Measurements from ENCODE around the gene ITPK1. TPM values are rescaled to one million over a fixed set of nuclear protein-coding genes. Genes with fewer than 3 reads are reported as not detected.
A peak's percentile ranks its signal among the peaks of the same experiment; 100 is the strongest.

Gene ITPK1
- total RNA-seq, 2 experiments from 2014 or later, result 12.2 to 18.9 TPM

DNA sequence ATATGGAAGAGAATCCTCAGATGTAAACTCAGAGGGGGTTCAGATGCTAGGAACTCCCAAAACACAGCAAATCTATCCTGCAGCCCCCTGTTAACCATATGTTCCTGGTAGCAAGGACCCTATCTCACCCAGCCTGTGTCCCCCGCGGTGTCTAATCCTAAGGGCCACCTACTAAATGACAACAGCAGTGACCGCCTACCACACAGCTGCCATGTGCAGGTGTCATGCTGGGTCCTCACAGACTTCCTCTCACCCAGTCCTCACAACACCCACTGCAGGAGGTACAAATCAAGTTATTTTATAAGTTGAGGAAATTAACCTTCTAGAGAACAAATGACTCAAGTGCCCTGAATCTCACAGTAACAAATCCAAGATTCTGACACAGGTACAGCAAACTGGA lies 73.9 kb downstream of the ITPK1 start:
- peaks cover 16% of the 10 kb centered on the region for H3K4me1 Mint-ChIP-seq (ENCODE audit: low read depth)
- no peaks in the 10 kb centered on the region for H3K9me3 Mint-ChIP-seq
- H3K27ac Mint-ChIP-seq, result no peak overlapping the region
- no peaks in the 10 kb centered on the region for H3K27me3 Mint-ChIP-seq (ENCODE audit: low read depth)
- CTCF ChIA-PET, result no interaction called here
- no peaks in the 10 kb centered on the region for H3K36me3 Mint-ChIP-seq (ENCODE audit: low read depth)
- no peak overlapping the region for H3K4me3 Mint-ChIP-seq
- intact Hi-C loops (cut with micrococcal nuclease), result no loop called here
- no peak for DNase-seq

DNA sequence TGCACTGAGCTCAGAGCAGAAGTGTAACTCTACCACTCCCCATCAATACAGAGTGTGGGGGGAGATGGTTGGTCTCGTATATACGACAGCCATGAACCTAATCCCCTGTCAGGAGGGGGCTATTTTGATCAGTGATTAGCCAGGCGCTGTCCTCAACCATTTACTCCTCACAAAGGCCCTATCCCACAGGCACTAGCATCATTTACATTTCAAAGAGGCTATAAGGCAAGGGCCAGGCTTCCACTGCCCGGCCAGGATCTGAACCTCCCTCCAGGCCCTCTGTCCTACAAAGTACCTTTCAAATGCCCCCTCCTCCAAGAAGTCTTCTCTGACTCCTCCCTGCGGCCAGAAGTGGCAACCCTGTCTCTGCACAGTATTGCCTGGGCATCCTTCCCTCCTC lies 74.7 kb downstream of the ITPK1 start:
- H3K27ac Mint-ChIP-seq, result no peak overlapping the region
- no peak for DNase-seq
- intact Hi-C loops (cut with micrococcal nuclease), result no loop called here
- no peaks in the 10 kb centered on the region for H3K27me3 Mint-ChIP-seq (ENCODE audit: low read depth)
- CTCF ChIA-PET, result interaction anchor here (0.6 kb wide), 1 partner anchor 1280 kb away, joined by 3 read pairs; no protein-coding TSS in a partner anchor
- no peak overlapping the region for H3K4me3 Mint-ChIP-seq
- peaks cover 16% of the 10 kb centered on the region for H3K4me1 Mint-ChIP-seq (ENCODE audit: low read depth)
- H3K36me3 Mint-ChIP-seq (ENCODE audit: low read depth), result no peaks in the 10 kb centered on the region
- no peaks in the 10 kb centered on the region for H3K9me3 Mint-ChIP-seq

DNA sequence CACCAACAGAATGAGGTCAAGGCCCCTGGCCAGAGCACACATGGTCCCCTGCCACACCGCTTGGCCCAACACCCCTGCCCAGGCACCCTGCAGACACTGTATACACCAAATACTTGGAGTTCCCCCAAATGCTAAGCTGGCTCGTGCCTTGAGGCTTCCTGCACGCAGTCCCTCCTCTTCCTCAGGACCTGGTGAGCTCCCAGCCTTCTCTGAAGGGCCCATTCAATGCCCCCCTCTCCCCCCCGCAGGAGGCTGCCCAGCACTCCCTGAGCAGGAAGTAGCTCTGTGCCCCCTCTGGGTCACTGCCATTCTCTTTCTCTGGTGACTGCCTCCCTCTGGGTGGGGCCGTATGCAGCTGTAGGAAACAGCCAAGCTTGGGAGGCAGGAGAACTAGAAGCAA lies 75.3 kb downstream of the ITPK1 start:
- H3K27me3 Mint-ChIP-seq (ENCODE audit: low read depth), result no peaks in the 10 kb centered on the region
- intact Hi-C loops (cut with micrococcal nuclease), result no loop called here
- H3K4me1 Mint-ChIP-seq (ENCODE audit: low read depth), result peaks cover 16% of the 10 kb centered on the region
- no peak overlapping the region for H3K4me3 Mint-ChIP-seq
- CTCF ChIA-PET, result no interaction called here
- no peak for DNase-seq
- no peaks in the 10 kb centered on the region for H3K36me3 Mint-ChIP-seq (ENCODE audit: low read depth)
- no peaks in the 10 kb centered on the region for H3K9me3 Mint-ChIP-seq
- H3K27ac Mint-ChIP-seq, result no peak overlapping the region

DNA sequence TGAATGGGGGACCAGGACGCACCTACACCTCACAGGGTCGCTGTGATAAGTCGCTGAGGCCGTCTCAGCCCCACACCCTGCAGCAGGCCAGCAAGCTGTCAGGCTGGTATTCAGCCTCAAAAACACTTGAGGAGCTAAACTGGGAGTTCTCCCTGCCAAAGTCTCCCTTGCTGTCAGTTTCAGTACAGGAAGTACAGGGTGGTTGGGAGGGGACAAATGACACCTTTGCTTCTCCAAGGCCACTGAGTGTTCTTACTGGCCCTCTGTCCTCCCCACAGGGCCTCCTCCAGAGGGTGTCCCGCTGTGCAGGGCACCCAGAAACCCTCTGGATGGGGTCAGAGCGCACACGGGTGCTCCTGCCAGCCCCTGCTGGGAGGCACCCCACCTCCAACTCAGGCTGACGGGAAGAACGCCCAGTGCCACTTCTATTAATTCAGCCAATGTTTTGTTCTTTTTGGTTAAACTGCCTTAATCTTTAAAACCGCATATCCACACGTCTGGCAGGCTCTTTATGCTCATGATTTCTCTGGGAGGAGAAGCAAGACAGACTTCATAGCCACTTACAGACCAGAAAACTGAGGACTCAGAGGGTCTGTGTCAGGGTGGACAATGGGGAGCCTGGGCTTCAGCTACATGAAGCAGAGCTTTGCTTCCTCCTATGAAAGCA lies 75.9 kb downstream of the ITPK1 start:
- H3K4me3 Mint-ChIP-seq, result no peak overlapping the region
- H3K4me1 Mint-ChIP-seq (ENCODE audit: low read depth), result peaks cover 18% of the 10 kb centered on the region
- no peaks in the 10 kb centered on the region for H3K36me3 Mint-ChIP-seq (ENCODE audit: low read depth)
- no peak overlapping the region for H3K27ac Mint-ChIP-seq
- CTCF ChIA-PET, result interaction anchor here (0.6 kb wide), 1 partner anchor 341 kb away, joined by 3 read pairs; no protein-coding TSS in a partner anchor
- no peak for DNase-seq
- H3K9me3 Mint-ChIP-seq, result no peaks in the 10 kb centered on the region
- intact Hi-C loops (cut with micrococcal nuclease), result no loop called here
- H3K27me3 Mint-ChIP-seq (ENCODE audit: low read depth), result no peaks in the 10 kb centered on the region

DNA sequence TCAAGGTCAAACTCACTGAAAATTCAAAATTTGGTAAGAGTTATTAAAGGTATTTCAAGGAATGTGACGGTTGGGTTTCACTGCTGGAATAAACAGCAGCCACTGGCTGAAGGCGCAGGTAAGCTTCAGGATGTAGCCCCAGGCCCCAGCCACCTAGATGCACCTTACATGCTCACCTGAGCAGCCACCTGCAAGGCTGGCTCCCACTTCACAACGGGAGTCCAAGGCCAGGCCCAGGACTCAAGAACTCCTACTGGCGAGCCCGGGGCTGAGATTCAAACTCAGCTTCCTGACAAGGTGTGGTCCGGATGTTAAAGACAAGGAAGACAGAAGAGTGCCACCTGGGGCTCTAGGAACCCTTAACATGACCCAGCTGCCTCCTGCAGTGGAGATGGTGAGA lies 78.4 kb downstream of the ITPK1 start:
- Mint-ChIP-seq H3K4me1 (ENCODE audit: low read depth) (peaks cover 28% of the 10 kb centered on the region), H3K9me3 (no peaks in the 10 kb centered on the region)

DNA sequence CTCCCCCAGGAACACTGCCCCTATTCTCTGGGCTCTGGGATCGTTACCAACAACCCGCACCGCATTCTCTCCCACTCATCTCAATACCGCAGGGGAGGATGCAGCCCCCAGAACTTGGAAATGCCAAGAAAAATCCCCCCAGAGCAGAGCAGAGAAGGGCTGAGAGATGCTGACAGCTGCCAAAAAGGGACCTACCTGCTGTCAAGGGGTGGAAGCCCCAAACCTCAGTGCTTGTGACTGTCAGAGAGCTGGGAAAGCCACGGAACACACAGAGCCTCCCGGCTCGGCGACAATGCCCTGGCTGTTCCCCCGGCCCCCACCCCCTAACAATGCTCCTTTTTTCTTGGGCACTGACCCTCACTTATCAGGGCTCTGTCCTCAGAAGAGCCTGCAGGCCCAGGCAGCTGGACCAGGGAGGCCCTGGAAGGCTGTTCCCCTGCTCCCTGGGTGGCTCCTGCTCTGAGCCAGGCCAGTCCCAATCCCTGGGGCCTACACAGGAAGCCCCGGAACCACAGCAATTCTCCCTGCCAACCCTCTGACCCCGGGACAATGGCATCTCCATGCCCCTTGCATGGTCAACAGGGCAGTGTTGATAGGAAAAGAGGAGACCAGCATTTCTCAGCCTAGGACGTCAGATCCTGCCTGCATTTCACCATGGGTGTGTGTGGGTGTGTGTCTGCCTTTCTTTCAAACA lies 78.9 kb downstream of the ITPK1 start:
- Mint-ChIP-seq H3K4me1 (ENCODE audit: low read depth) (peaks cover 26% of the 10 kb centered on the region), H3K27me3 (ENCODE audit: low read depth) (no peaks in the 10 kb centered on the region), H3K4me3 (no peak overlapping the region), H3K27ac (no peak overlapping the region), H3K9me3 (no peaks in the 10 kb centered on the region), H3K36me3 (ENCODE audit: low read depth) (no peaks in the 10 kb centered on the region)
- no peak for DNase-seq
- CTCF ChIA-PET, result interaction anchor here (1.1 kb wide), 1 partner anchor 76 kb away, joined by 4 read pairs; no protein-coding TSS in a partner anchor
- intact Hi-C loops (cut with micrococcal nuclease), result no loop called here

More for the DNA sequence above, 78.4 kb downstream of the ITPK1 start:
- no peak overlapping the region for H3K27ac Mint-ChIP-seq
- CTCF ChIA-PET, result interaction anchor here (1.1 kb wide), 1 partner anchor 76 kb away, joined by 4 read pairs; no protein-coding TSS in a partner anchor
- H3K36me3 Mint-ChIP-seq (ENCODE audit: low read depth), result no peaks in the 10 kb centered on the region
- no peak overlapping the region for H3K4me3 Mint-ChIP-seq
- intact Hi-C loops (cut with micrococcal nuclease), result no loop called here
- no peaks in the 10 kb centered on the region for H3K27me3 Mint-ChIP-seq (ENCODE audit: low read depth)
- DNase-seq, result no peak

DNA sequence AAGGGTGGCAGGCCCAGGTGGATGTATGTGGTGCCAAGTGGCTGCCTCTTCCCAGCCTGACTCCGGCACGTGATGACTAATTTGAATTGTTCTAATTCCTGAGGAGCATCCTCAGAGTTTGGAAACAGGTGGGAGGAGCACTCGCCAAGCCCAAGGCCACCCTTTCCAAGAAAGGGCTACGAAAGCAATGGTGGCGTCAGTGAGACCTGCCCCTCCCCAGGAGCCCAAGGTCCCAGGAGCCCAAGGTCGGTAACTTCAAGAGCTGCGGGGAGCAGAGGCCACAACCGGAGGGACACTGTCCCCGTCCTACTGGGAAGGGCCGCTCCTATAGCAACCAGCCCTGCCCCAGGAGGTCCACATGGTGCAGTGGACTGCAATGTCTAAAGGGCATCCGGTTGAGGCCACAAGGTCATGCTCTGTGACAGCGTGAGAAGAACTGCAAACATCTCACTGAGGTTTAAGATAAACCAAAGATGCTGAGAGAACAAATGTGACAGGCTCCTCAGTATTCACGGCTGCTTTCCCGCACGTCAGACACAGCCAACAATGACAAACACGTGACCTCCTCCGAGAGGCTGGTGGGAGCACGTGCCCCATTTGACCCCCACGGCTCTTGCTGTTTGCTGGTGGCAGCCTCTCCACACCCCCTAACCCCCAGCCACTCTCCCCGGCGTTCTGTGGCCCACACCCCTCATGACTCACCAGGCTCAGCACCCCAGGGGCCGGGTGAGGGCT lies 79.6 kb downstream of the ITPK1 start:
- Mint-ChIP-seq H3K4me3 (no peak overlapping the region), H3K9me3 (no peaks in the 10 kb centered on the region), H3K36me3 (ENCODE audit: low read depth) (no peaks in the 10 kb centered on the region), H3K27ac (no peak overlapping the region), H3K4me1 (ENCODE audit: low read depth) (peaks cover 22% of the 10 kb centered on the region), H3K27me3 (ENCODE audit: low read depth) (no peaks in the 10 kb centered on the region)
- CTCF ChIA-PET, result interaction anchor here (1.5 kb wide), 1 partner anchor 124 kb away, joined by 3 read pairs; no protein-coding TSS in a partner anchor
- intact Hi-C loops (cut with micrococcal nuclease), result loop anchor here (2.0 kb wide), 1 partner anchor 103 kb away; no protein-coding TSS in a partner anchor
- no peak for DNase-seq

DNA sequence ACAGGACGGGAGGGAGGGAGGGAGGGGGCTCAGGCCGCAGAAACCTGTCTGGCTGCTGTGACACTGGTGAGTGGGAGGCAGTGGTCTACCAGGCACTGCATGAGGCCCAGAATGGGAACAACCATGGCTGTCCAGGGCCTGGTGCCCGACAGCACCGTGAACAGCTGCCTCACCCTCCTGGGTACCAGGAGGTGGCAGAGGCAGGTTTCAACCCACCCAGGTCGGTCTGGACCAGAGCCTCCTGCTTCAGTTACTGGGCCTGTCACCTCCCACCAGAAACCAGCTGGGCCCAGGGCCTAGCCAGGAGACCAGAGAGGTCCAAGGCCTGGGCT lies 80.2 kb downstream of the ITPK1 start:
- H3K4me3 Mint-ChIP-seq, result no peak overlapping the region
- H3K27ac Mint-ChIP-seq, result no peak overlapping the region
- no peak for DNase-seq
- H3K4me1 Mint-ChIP-seq (ENCODE audit: low read depth), result peaks cover 19% of the 10 kb centered on the region
- H3K36me3 Mint-ChIP-seq (ENCODE audit: low read depth), result no peaks in the 10 kb centered on the region
- no peaks in the 10 kb centered on the region for H3K9me3 Mint-ChIP-seq
- intact Hi-C loops (cut with micrococcal nuclease), result loop anchor here (2.0 kb wide), 1 partner anchor 103 kb away; no protein-coding TSS in a partner anchor
- H3K27me3 Mint-ChIP-seq (ENCODE audit: low read depth), result no peaks in the 10 kb centered on the region
- CTCF ChIA-PET, result interaction anchor here (1.5 to 1.7 kb wide), 2 partner anchors 78 to 125 kb away, joined by 3 to 6 read pairs; no protein-coding TSS in a partner anchor

DNA sequence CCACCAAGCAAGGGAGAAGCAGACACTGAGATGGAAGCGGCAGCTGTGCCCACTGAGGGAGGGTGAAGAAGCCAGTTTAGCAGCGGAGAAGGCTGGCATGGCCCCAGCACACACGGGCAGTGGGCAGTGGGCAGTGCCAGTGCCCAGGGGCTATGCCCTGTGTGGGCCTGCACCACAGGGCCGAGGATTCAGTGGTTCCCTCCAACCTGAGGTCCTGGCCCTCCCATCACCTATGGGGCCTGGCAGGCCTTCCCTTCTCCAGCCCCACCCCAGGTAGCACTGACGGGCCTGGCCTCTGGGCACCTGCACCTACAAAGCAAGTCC lies 81.1 kb downstream of the ITPK1 start:
- intact Hi-C loops (cut with micrococcal nuclease), result loop anchor here (1.0 to 2.0 kb wide), 2 partner anchors 32 to 104 kb away; no protein-coding TSS in a partner anchor
- DNase-seq, result no peak
- H3K27ac Mint-ChIP-seq, result no peak overlapping the region
- H3K36me3 Mint-ChIP-seq (ENCODE audit: low read depth), result no peaks in the 10 kb centered on the region
- no peak overlapping the region for H3K4me3 Mint-ChIP-seq
- CTCF ChIA-PET, result interaction anchor here (0.7 to 1.7 kb wide), 3 partner anchors 42 to 126 kb away, joined by 3 to 6 read pairs (median 3); no protein-coding TSS in a partner anchor
- no peaks in the 10 kb centered on the region for H3K27me3 Mint-ChIP-seq (ENCODE audit: low read depth)
- peaks cover 19% of the 10 kb centered on the region for H3K4me1 Mint-ChIP-seq (ENCODE audit: low read depth)
- no peaks in the 10 kb centered on the region for H3K9me3 Mint-ChIP-seq

DNA sequence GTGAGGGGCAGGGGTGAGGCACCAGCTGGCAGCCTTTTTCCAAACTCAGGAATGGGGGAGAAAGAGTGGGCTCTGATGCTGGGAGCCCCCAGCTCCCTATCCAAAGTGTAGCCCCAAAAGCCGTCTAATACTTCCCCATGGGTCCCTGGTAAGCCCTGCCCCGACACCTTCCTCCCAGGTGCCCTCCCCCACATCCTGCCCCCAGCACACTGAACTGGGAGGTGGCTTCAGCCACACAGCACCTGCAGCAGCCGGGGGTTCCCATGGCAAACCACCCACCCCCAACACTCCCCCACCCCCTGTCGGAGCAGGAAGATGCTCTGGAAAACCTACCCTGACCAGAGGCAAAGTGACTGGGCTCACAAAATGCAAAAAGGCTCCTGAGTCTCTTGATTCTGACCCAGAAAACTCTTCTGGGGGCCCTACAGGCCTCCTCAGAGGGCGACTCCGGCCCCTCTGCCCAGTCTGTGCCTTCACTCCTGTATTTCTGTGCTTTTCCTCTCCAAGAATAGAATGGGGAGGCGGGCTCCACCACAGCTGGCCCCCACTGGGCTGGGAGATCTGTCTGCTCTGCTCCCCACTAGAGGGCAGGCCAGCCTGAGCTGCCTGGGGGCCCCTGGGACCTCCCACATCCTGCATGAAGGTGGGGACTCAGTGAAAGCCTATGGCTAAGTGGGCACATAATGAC lies 81.6 kb downstream of the ITPK1 start:
- DNase-seq, result peak; percentile 44
- no peak overlapping the region for H3K4me3 Mint-ChIP-seq
- H3K27me3 Mint-ChIP-seq (ENCODE audit: low read depth), result no peaks in the 10 kb centered on the region
- CTCF ChIA-PET, result interaction anchor here (0.7 to 1.7 kb wide), 3 partner anchors 11 to 80 kb away, joined by 3 to 6 read pairs (median 3); no protein-coding TSS in a partner anchor
- H3K9me3 Mint-ChIP-seq, result no peaks in the 10 kb centered on the region
- H3K27ac Mint-ChIP-seq, result no peak overlapping the region
- peaks cover 19% of the 10 kb centered on the region for H3K4me1 Mint-ChIP-seq (ENCODE audit: low read depth)
- intact Hi-C loops (cut with micrococcal nuclease), result loop anchor here (1.0 to 2.0 kb wide), 2 partner anchors 32 to 105 kb away; no protein-coding TSS in a partner anchor
- H3K36me3 Mint-ChIP-seq (ENCODE audit: low read depth), result no peaks in the 10 kb centered on the region

DNA sequence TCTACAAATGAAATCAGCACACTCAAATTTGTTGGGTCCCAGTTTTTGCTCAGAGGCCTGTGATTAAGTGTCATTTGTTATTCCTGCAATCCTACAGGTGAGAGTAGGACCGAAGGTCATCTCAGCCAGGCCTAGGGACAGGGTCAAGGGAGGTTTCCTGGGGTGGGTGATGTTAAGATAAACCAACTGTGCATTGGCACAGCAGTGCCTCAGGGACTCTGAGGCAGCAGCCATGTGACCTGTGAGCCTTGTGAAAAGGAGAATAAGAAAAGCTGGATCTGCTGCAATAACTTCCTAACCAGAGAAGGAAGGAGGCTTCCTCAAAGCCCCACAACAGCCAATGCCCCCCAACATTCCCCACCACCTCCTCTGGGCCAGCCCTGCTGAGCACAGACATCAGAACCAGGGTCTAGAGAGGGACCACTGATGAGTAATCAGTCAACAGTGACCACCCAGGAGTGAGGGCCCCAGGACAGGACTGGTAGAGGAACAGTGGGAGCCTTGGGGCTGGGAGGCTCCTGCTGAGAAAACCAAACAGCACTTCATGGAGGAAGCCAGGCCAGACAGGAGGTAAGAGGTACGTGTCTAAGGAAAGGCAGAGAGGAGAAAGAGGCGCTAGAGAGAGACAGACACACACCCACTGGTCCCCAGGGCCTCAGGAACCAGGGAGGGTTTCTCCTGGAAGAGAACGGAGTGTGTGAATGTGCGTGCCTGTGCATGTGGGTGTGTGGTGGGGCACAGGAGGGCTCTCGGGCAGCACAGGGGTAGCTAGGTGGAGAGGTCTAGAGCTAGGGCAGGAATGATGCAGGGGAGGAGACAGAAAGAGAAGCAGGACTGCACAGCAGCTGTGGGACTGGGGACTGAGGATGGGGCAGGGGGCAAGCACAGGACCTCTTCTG lies 82.4 kb downstream of the ITPK1 start:
- Mint-ChIP-seq H3K4me3 (no peak overlapping the region), H3K36me3 (ENCODE audit: low read depth) (no peaks in the 10 kb centered on the region), H3K4me1 (ENCODE audit: low read depth) (peaks cover 19% of the 10 kb centered on the region), H3K27me3 (ENCODE audit: low read depth) (no peaks in the 10 kb centered on the region), H3K9me3 (no peaks in the 10 kb centered on the region), H3K27ac (no peak overlapping the region)
- intact Hi-C loops (cut with micrococcal nuclease), result no loop called here
- CTCF ChIA-PET, result interaction anchor here (1.0 to 1.7 kb wide), 2 partner anchors 10 to 80 kb away, joined by 3 to 6 read pairs; no protein-coding TSS in a partner anchor
- DNase-seq, result no peak

All from activated naive CD4-positive, alpha-beta T cell treated with anti-CD3 and anti-CD28 coated beads for 36 hours (primary cell).